Hematopoietic multipotent progenitor cell treated with erythropoietin and hydrocortisone succinate and interleukin-3 and kit ligand, for 6 days (in vitro differentiated cells): Measurements from ENCODE around the gene HPCAL1.
A peak's percentile ranks its signal among the peaks of the same experiment; 100 is the strongest.
"Not testable (repeated sequence)": the region's sequence is repeated elsewhere in the genome, so short reads cannot be mapped to it uniquely, and the experiment has no call there.

Source experiments
- DNase-seq: peaks from one replicate; pipeline ENCODE4 v3.0.0-alpha.2; 2015

HPCAL1 gene

GRCh38 chr2:10430886-10431622, 128.3 kb downstream of the HPCAL1 start:
- DNase-seq, result no peak

GRCh38 chr2:10431797-10432196, 129.1 kb downstream of the HPCAL1 start:
- DNase-seq, result peak; percentile 47

- DNase-seq, result peak; percentile 66
Measured at GRCh38 chr2:10432311-10433181, 129.8 kb downstream of the HPCAL1 start.

GRCh38 chr2:10433264-10433946, 130.7 kb downstream of the HPCAL1 start:
- DNase-seq, result no peak

- DNase-seq, result no peak
Measured at GRCh38 chr2:10433947-10434885, 131.5 kb downstream of the HPCAL1 start.

- peak; percentile 94 for DNase-seq
Measured at GRCh38 chr2:10434886-10435819, 132.4 kb downstream of the HPCAL1 start.

GRCh38 chr2:10435820-10436204, 133.1 kb downstream of the HPCAL1 start:
- DNase-seq, result no peak

GRCh38 chr2:10436583-10437110, 133.9 kb downstream of the HPCAL1 start:
- DNase-seq, result no peak

- no peak for DNase-seq
Measured at GRCh38 chr2:10437806-10438205, 135.1 kb downstream of the HPCAL1 start.

GRCh38 chr2:10438688-10439087, 136.0 kb downstream of the HPCAL1 start:
- no peak for DNase-seq

GRCh38 chr2:10439185-10439879, 136.6 kb downstream of the HPCAL1 start:
- no peak for DNase-seq

GRCh38 chr2:10439971-10440370, 137.3 kb downstream of the HPCAL1 start:
- DNase-seq, result no peak

- no peak for DNase-seq
Measured at GRCh38 chr2:10440736-10441135, 138.0 kb downstream of the HPCAL1 start.

GRCh38 chr2:10441948-10442347, 139.2 kb downstream of the HPCAL1 start:
- no peak for DNase-seq

- not testable (repeated sequence) for DNase-seq
Measured at GRCh38 chr2:10442469-10443126, 139.9 kb downstream of the HPCAL1 start.

- no peak for DNase-seq
Measured at GRCh38 chr2:10444463-10444862, 141.8 kb downstream of the HPCAL1 start.

- no peak for DNase-seq
Measured at GRCh38 chr2:10446631-10447030, 143.9 kb downstream of the HPCAL1 start.

GRCh38 chr2:10447300-10447894, 144.7 kb downstream of the HPCAL1 start:
- peak; percentile 59 for DNase-seq

GRCh38 chr2:10447895-10448575, 145.3 kb downstream of the HPCAL1 start, which contains the start of gene ODC1:
TSS of gene ODC1 (minus strand) at chr2:10448327. CDS start at chr2:10445032, 3,295 bp downstream.
- DNase-seq, result peak; percentile 95
